Activated CD4-positive, alpha-beta T cell treated with anti-CD3 and anti-CD28 coated beads for 36 hours (primary cell): ENCODE results near the gene USP36. TPM values are rescaled to one million over a fixed set of nuclear protein-coding genes. Genes with fewer than 3 reads are reported as not detected.
"Not testable (repeated sequence)": the region's sequence is repeated elsewhere in the genome, so short reads cannot be mapped to it uniquely, and the experiment has no call there.

ENCODE experiments used
- ATAC-seq: fragments of 200-7000 bp; cut with Tn5 transposase; one replicate; pipeline ENCODE4 v1.10.0; 2021; ENCODE audit warnings: mild to moderate bottlenecking, moderate library complexity
- CTCF ChIA-PET: fragments of 350-600 bp; sonication (Branson Sonifier 250); formaldehyde crosslinking; loops from one replicate; lab custom pipeline; 2021; ENCODE audit warnings: antibody characterized with exemption; lab: Charles Lee
- POLR2A ChIA-PET: fragments of 350-600 bp; sonication (Branson Sonifier 250); formaldehyde crosslinking; loops from one replicate; lab custom pipeline; 2021; ENCODE audit warnings: antibody characterized with exemption, inconsistent platforms; lab: Charles Lee
- DNase-seq: peaks from one replicate; pipeline ENCODE4 v3.0.0-alpha.2; 2020
- H3K27ac Mint-ChIP-seq: one replicate; pipeline ENCODE4 v1.8.0; 2021; ENCODE audit warnings: mixed read lengths
- H3K27me3 Mint-ChIP-seq: one replicate; pipeline ENCODE4 v1.8.0; 2021; ENCODE audit warnings: mixed read lengths
- H3K36me3 Mint-ChIP-seq: one replicate; pipeline ENCODE4 v1.8.0; 2021; ENCODE audit warnings: low read depth, mixed read lengths
- H3K4me1 Mint-ChIP-seq: one replicate; pipeline ENCODE4 v1.8.0; 2021; ENCODE audit warnings: mixed read lengths
- H3K4me3 Mint-ChIP-seq: one replicate; pipeline ENCODE4 v1.8.0; 2021; ENCODE audit warnings: mild to moderate bottlenecking, moderate library complexity, mixed read lengths
- H3K9me3 Mint-ChIP-seq: one replicate; pipeline ENCODE4 v1.8.0; 2021; ENCODE audit warnings: low read depth, mixed read lengths
- intact Hi-C, 2 experiments: fragments of 100-400 bp; cut with DNase I in 1 of 2; cut with micrococcal nuclease in 1 of 2; formaldehyde crosslinking; loops; one replicate each; pipeline versions ENCODE4 v1.14.2 to v1.15.1; 2022 to 2024; cut with DNase I, micrococcal nuclease
- total RNA-seq, 2 experiments: library from RNA; stranded (reverse); gene quantifications; one replicate each; pipeline ENCODE4 v1.2.3, GENCODE V29; 2021

The USP36 gene
- total RNA-seq, 2 experiments from 2014 or later: 90.1 to 92.5 TPM

- Mint-ChIP-seq H3K36me3 (peaks cover 10% of the 10 kb centered on the region), H3K27ac (peak overlapping the region; percentile 97), H3K27me3 (no peaks in the 10 kb centered on the region), H3K4me1 (peaks cover 54% of the 10 kb centered on the region), H3K4me3 (peak overlapping the region; percentile 77), H3K9me3 (no peaks in the 10 kb centered on the region)
- ChIA-PET POLR2A (interaction anchor here (0.6 to 2.1 kb wide), 7 partner anchors 12 to 422 kb away, joined by 3 to 22 read pairs (median 7); partner anchors contain the start of gene SOCS3), CTCF (interaction anchor here (0.9 to 1.9 kb wide), 5 partner anchors 11 to 53 kb away, joined by 3 to 12 read pairs (median 5); no protein-coding TSS in a partner anchor)
- DNase-seq (peak; percentile 64), ATAC-seq (peak; percentile 10)
- intact Hi-C loops: loop anchor here in 1 of 2 experiments (2.0 kb wide), 1 partner anchor 648 kb away; no protein-coding TSS in a partner anchor
Measured at GRCh38 chr17:78781104-78781892, 59.3 kb downstream of the USP36 start.

GRCh38 chr17:78780335-78780734, 60.3 kb downstream of the USP36 start:
- Mint-ChIP-seq H3K4me1 (peaks cover 55% of the 10 kb centered on the region), H3K27me3 (no peaks in the 10 kb centered on the region), H3K4me3 (peak overlapping the region; percentile 77), H3K9me3 (no peaks in the 10 kb centered on the region), H3K27ac (peak overlapping the region; percentile 96), H3K36me3 (peaks cover 15% of the 10 kb centered on the region)
- POLR2A ChIA-PET: interaction anchor here (0.6 to 2.1 kb wide), 9 partner anchors 11 to 421 kb away, joined by 3 to 22 read pairs (median 5); partner anchors contain the start of gene SOCS3
- intact Hi-C loops: loop anchor here in 1 of 2 experiments (2.0 kb wide), 1 partner anchor 648 kb away; no protein-coding TSS in a partner anchor
- DNase-seq (peak; percentile 49), ATAC-seq (no peak)
- CTCF ChIA-PET: interaction anchor here (0.7 to 1.9 kb wide), 9 partner anchors 10 to 188 kb away, joined by 3 to 12 read pairs (median 4); no protein-coding TSS in a partner anchor

DNA sequence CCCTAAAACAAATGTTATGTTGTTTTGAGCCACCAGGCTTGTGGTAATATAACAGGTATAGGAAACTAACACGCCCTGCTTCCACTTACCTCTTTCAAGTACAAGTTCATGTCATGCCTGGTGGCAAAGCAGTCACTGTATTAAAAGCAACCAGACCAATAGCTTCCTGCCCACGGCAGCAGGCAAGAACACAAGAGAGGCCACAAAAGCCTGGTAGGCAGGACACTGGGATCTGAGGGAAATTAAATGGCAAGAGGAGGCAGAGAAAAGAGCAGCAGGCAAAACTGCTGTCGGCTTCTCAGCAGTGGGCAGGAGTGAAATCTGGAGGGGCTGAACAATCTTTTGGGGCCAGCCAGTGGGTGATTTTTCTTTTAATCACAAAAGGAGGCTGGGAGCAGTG, 60.8 kb downstream of the USP36 start:
- POLR2A ChIA-PET: interaction anchor here (0.8 to 2.1 kb wide), 7 partner anchors 11 to 420 kb away, joined by 3 to 22 read pairs (median 4); partner anchors contain the start of gene SOCS3
- Mint-ChIP-seq H3K36me3 (peaks cover 16% of the 10 kb centered on the region), H3K4me1 (peaks cover 52% of the 10 kb centered on the region)

GRCh38 chr17:78779286-78779651, 61.3 kb downstream of the USP36 start:
- peaks cover 52% of the 10 kb centered on the region for H3K4me1 Mint-ChIP-seq
- H3K27me3 Mint-ChIP-seq, H3K9me3 Mint-ChIP-seq, DNase-seq, ATAC-seq: not testable (repeated sequence)
- intact Hi-C loops: loop anchor here (5.0 to 10.0 kb wide), 3 partner anchors 42 to 1216 kb away; no protein-coding TSS in a partner anchor
- CTCF ChIA-PET: interaction anchor here (1.0 to 1.9 kb wide), 3 partner anchors 11 to 20 kb away, joined by 3 to 12 read pairs (median 4); no protein-coding TSS in a partner anchor
- peaks cover 20% of the 10 kb centered on the region for H3K36me3 Mint-ChIP-seq
- POLR2A ChIA-PET: interaction anchor here (0.8 to 2.1 kb wide), 3 partner anchors 11 to 31 kb away, joined by 3 to 22 read pairs (median 5); no protein-coding TSS in a partner anchor
- peak overlapping the region; percentile 96 for H3K27ac Mint-ChIP-seq
- peak overlapping the region; percentile 77 for H3K4me3 Mint-ChIP-seq

More for the DNA sequence above, 60.8 kb downstream of the USP36 start:
- ATAC-seq (peak; percentile 34), DNase-seq (peak; percentile 70)
- Mint-ChIP-seq H3K27ac (peak overlapping the region; percentile 96), H3K9me3 (no peaks in the 10 kb centered on the region), H3K27me3 (no peaks in the 10 kb centered on the region), H3K4me3 (peak overlapping the region; percentile 77)
- intact Hi-C loops: loop anchor here (2.0 to 10.0 kb wide), 4 partner anchors 43 to 1215 kb away; no protein-coding TSS in a partner anchor
- CTCF ChIA-PET: interaction anchor here (0.7 to 1.9 kb wide), 8 partner anchors 10 to 187 kb away, joined by 3 to 12 read pairs (median 4); no protein-coding TSS in a partner anchor

- no peaks in the 10 kb centered on the region for H3K9me3 Mint-ChIP-seq
- peaks cover 50% of the 10 kb centered on the region for H3K4me1 Mint-ChIP-seq
- ATAC-seq (no peak), DNase-seq (no peak)
- CTCF ChIA-PET: interaction anchor here (0.6 to 1.3 kb wide), 3 partner anchors 9 to 74 kb away, joined by 3 to 4 read pairs (median 4); no protein-coding TSS in a partner anchor
- peak overlapping the region; percentile 58 for H3K4me3 Mint-ChIP-seq
- H3K27ac Mint-ChIP-seq: peak overlapping the region; percentile 91
- no peaks in the 10 kb centered on the region for H3K27me3 Mint-ChIP-seq
- peaks cover 24% of the 10 kb centered on the region for H3K36me3 Mint-ChIP-seq
- intact Hi-C loops: loop anchor here (5.0 to 10.0 kb wide), 3 partner anchors 41 to 1217 kb away; no protein-coding TSS in a partner anchor
- POLR2A ChIA-PET: interaction anchor here (0.6 kb wide), 1 partner anchor 43 kb away, joined by 3 read pairs; no protein-coding TSS in a partner anchor
Measured at GRCh38 chr17:78777881-78778280, 62.7 kb downstream of the USP36 start.

DNA sequence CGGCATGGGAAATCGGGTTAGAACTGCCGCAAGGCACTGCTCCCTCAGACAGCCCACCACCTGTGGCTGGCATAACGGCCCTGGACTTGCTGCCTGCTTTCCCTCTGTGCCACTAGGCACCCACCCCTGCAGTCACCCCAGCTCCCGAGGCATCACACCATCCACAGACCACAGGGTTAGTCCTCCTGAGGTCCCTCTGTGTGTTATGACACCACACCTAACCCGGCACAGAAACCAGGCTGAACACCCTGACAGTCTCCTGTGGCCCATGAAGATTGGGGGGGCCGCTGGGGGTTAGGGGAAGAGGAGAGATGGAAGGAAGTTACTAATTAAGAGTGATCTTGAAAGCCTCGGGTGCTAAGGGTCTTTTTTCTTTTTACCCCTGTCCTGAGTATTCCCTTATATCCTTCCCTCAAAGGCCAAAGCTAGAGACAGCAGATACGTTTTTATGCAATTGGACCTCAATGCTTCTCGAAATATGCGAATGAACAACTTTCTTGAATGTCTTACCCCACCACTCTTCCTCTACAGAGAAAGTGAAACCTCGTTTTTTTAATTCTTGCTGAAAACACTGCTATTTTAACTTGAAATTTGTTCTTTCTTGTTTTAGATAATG, 65.5 kb downstream of the USP36 start:
- ATAC-seq (peak; percentile 67), DNase-seq (peak; percentile 86)
- Mint-ChIP-seq H3K36me3 (peaks cover 33% of the 10 kb centered on the region), H3K4me3 (peak overlapping the region; percentile 84), H3K9me3 (no peaks in the 10 kb centered on the region), H3K27ac (peak overlapping the region; percentile 100), H3K4me1 (peaks cover 68% of the 10 kb centered on the region), H3K27me3 (no peaks in the 10 kb centered on the region)
- intact Hi-C loops: loop anchor here (1.0 to 10.0 kb wide), 8 partner anchors 16 to 1220 kb away; no protein-coding TSS in a partner anchor
- POLR2A ChIA-PET: interaction anchor here (0.8 to 1.7 kb wide), 4 partner anchors 11 to 26 kb away, joined by 3 to 15 read pairs (median 4); no protein-coding TSS in a partner anchor
- CTCF ChIA-PET: interaction anchor here (0.6 to 1.8 kb wide), 13 partner anchors 8 to 1808 kb away, joined by 3 to 7 read pairs (median 4); no protein-coding TSS in a partner anchor

DNA sequence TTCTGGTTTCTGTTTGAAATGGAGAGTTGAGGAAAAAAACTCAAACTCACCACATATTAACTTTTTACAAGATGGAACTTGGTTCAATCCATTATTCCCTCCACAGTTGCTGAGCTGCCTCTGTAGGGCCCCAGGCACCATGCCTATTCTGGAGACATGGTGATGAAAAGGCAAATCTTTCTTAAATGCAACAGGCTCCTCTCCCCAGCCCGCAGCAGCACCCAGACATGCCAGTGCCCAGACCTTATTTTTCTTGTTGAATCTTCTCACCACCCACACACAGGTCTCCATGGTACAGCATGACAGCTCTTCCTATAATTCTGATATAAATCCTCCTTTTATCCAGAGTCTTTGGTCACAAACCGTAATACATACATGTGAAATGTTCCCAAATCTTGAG, 66.2 kb downstream of the USP36 start:
- H3K4me3 Mint-ChIP-seq: peak overlapping the region; percentile 84
- ATAC-seq (peak; percentile 12), DNase-seq (peak; percentile 60)
- ChIA-PET CTCF (interaction anchor here (1.1 to 1.8 kb wide), 3 partner anchors 13 to 30 kb away, joined by 3 to 7 read pairs (median 3); no protein-coding TSS in a partner anchor), POLR2A (interaction anchor here (0.6 to 1.7 kb wide), 6 partner anchors 10 to 419 kb away, joined by 3 to 15 read pairs (median 4); no protein-coding TSS in a partner anchor)
- intact Hi-C loops: loop anchor here (2.0 to 10.0 kb wide), 5 partner anchors 16 to 1220 kb away; no protein-coding TSS in a partner anchor
- H3K27ac Mint-ChIP-seq: peak overlapping the region; percentile 100
- H3K36me3 Mint-ChIP-seq: peaks cover 28% of the 10 kb centered on the region
- no peaks in the 10 kb centered on the region for H3K9me3 Mint-ChIP-seq
- H3K4me1 Mint-ChIP-seq: peaks cover 62% of the 10 kb centered on the region
- H3K27me3 Mint-ChIP-seq: no peaks in the 10 kb centered on the region

- intact Hi-C loops: loop anchor here (1.0 to 10.0 kb wide), 5 partner anchors 13 to 1223 kb away; no protein-coding TSS in a partner anchor
- peak overlapping the region; percentile 98 for H3K27ac Mint-ChIP-seq
- no peaks in the 10 kb centered on the region for H3K9me3 Mint-ChIP-seq
- peak overlapping the region; percentile 69 for H3K4me3 Mint-ChIP-seq
- H3K36me3 Mint-ChIP-seq: peaks cover 26% of the 10 kb centered on the region
- ATAC-seq: peak; percentile 35
- CTCF ChIA-PET: interaction anchor here (1.0 to 3.2 kb wide), 5 partner anchors 10 to 50 kb away, joined by 3 to 14 read pairs (median 8); no protein-coding TSS in a partner anchor
- H3K27me3 Mint-ChIP-seq: no peaks in the 10 kb centered on the region
- peaks cover 46% of the 10 kb centered on the region for H3K4me1 Mint-ChIP-seq
- POLR2A ChIA-PET: interaction anchor here (1.1 to 3.6 kb wide), 4 partner anchors 11 to 24 kb away, joined by 3 to 19 read pairs (median 6); partner anchors contain the start of gene CYTH1
- no peak for DNase-seq
Measured at GRCh38 chr17:78771758-78772382, 68.7 kb downstream of the USP36 start.

- Mint-ChIP-seq H3K9me3 (no peaks in the 10 kb centered on the region), H3K27me3 (no peaks in the 10 kb centered on the region), H3K4me3 (no peak overlapping the region), H3K27ac (no peak overlapping the region), H3K36me3 (peaks cover 22% of the 10 kb centered on the region), H3K4me1 (peaks cover 45% of the 10 kb centered on the region)
- DNase-seq: no peak
- peak; percentile 35 for ATAC-seq
- intact Hi-C loops: no loop called here
- CTCF ChIA-PET: interaction anchor here (0.6 to 3.2 kb wide), 12 partner anchors 8 to 393 kb away, joined by 3 to 16 read pairs (median 4); no protein-coding TSS in a partner anchor
- POLR2A ChIA-PET: interaction anchor here (0.8 to 3.6 kb wide), 6 partner anchors 10 to 44 kb away, joined by 3 to 19 read pairs (median 6); no protein-coding TSS in a partner anchor
Measured at GRCh38 chr17:78769196-78769773, 71.3 kb downstream of the USP36 start.
